Cerebellar nuclear complex (tissue), 1 donor: ENCODE data around the gene KRABD2.
"Not testable (repeated sequence)": the region's sequence is repeated elsewhere in the genome, so short reads cannot be mapped to it uniquely, and the experiment has no call there.

Experiments used
- DNase-seq, 2 experiments: peaks; one replicate each; lab custom pipeline; 2025; lab: John Stamatoyannopoulos, UW

Gene KRABD2

GRCh38 chr17:8376271-8377067 is at the start of gene KRABD2:
Gene KRABD2, minus strand, starts transcription at chr17:8376704.
- peak in 1 of 2 experiments; percentile 53 for DNase-seq

GRCh38 chr17:8421571-8421970 is 45.1 kb upstream of the KRABD2 start:
- DNase-seq, result no peak

- no peak for DNase-seq
Observed at GRCh38 chr17:8420041-8420934, 43.8 kb upstream of the KRABD2 start.

- DNase-seq, result no peak
Observed at GRCh38 chr17:8419305-8419704, 42.8 kb upstream of the KRABD2 start.

- no peak for DNase-seq
Observed at GRCh38 chr17:8418471-8418870, 42.0 kb upstream of the KRABD2 start.

- DNase-seq, result no peak
Observed at GRCh38 chr17:8417806-8418205, 41.3 kb upstream of the KRABD2 start.

- DNase-seq, result no peak
Observed at GRCh38 chr17:8413938-8414337, 37.4 kb upstream of the KRABD2 start.

- no peak for DNase-seq
Observed at GRCh38 chr17:8413328-8413727, 36.8 kb upstream of the KRABD2 start.

GRCh38 chr17:8412089-8412488 is 35.6 kb upstream of the KRABD2 start:
- DNase-seq, result no peak

- no peak for DNase-seq
Observed at GRCh38 chr17:8410883-8411238, 34.4 kb upstream of the KRABD2 start.

- DNase-seq, result peak in 1 of 2 experiments; percentile 52
Observed at GRCh38 chr17:8409966-8410882, 33.7 kb upstream of the KRABD2 start.

- DNase-seq, result no peak
Observed at GRCh38 chr17:8408371-8408770, 31.9 kb upstream of the KRABD2 start.

- no peak for DNase-seq
Observed at GRCh38 chr17:8406174-8406573, 29.7 kb upstream of the KRABD2 start.

- no peak for DNase-seq
Observed at GRCh38 chr17:8405499-8406016, 29.1 kb upstream of the KRABD2 start.

- no peak for DNase-seq
Observed at GRCh38 chr17:8402921-8403536, 26.5 kb upstream of the KRABD2 start.

GRCh38 chr17:8401107-8401506 is 24.6 kb upstream of the KRABD2 start:
- DNase-seq, result no peak

- DNase-seq, result no peak
Observed at GRCh38 chr17:8398980-8399379, 22.5 kb upstream of the KRABD2 start.

GRCh38 chr17:8397636-8398035 is 21.1 kb upstream of the KRABD2 start, which contains the start of gene RNF222:
Gene RNF222, minus strand, starts transcription at chr17:8397827. Its CDS starts 4,366 bp downstream, at chr17:8393461.
- DNase-seq, result no peak

- not testable (repeated sequence) for DNase-seq
Observed at GRCh38 chr17:8394497-8394896, 18.0 kb upstream of the KRABD2 start.

- no peak for DNase-seq
Observed at GRCh38 chr17:8393470-8394231, 17.1 kb upstream of the KRABD2 start.
